NCI-H446 (cell line): Measurements from ENCODE around the gene ADAMTS2.
A peak's percentile ranks its signal among the peaks of the same experiment; 100 is the strongest.
"Not testable (repeated sequence)": the region's sequence is repeated elsewhere in the genome, so short reads cannot be mapped to it uniquely, and the experiment has no call there.

Source experiments
- DNase-seq, 2 experiments: peaks; one replicate each; lab custom pipeline; 2025; lab: John Stamatoyannopoulos, UW

The ADAMTS2 gene

GRCh38 chr5:179296150-179296821 lies 49.0 kb downstream of the ADAMTS2 start:
- no peak for DNase-seq

- DNase-seq = no peak
Observed at GRCh38 chr5:179295778-179296149, 49.5 kb downstream of the ADAMTS2 start.

- peak; percentile 63 to 69 for DNase-seq
Observed at GRCh38 chr5:179294891-179295777, 50.1 kb downstream of the ADAMTS2 start.

GRCh38 chr5:179294131-179294780 lies 51.0 kb downstream of the ADAMTS2 start:
- no peak for DNase-seq

GRCh38 chr5:179292681-179293635 lies 52.3 kb downstream of the ADAMTS2 start:
- no peak for DNase-seq

GRCh38 chr5:179292202-179292601 lies 53.1 kb downstream of the ADAMTS2 start:
- DNase-seq = no peak

- DNase-seq = no peak
Observed at GRCh38 chr5:179290681-179291540, 54.4 kb downstream of the ADAMTS2 start.

- DNase-seq = no peak
Observed at GRCh38 chr5:179289756-179290385, 55.4 kb downstream of the ADAMTS2 start.

GRCh38 chr5:179288809-179289185 lies 56.5 kb downstream of the ADAMTS2 start:
- DNase-seq = no peak

GRCh38 chr5:179288101-179288808 lies 57.0 kb downstream of the ADAMTS2 start:
- no peak for DNase-seq

- DNase-seq = no peak
Observed at GRCh38 chr5:179287631-179288030, 57.6 kb downstream of the ADAMTS2 start.

GRCh38 chr5:179287071-179287470 lies 58.2 kb downstream of the ADAMTS2 start:
- DNase-seq = no peak

GRCh38 chr5:179285776-179286162 lies 59.5 kb downstream of the ADAMTS2 start:
- not testable (repeated sequence) for DNase-seq

- DNase-seq = no peak
Observed at GRCh38 chr5:179284751-179285631, 60.3 kb downstream of the ADAMTS2 start.

GRCh38 chr5:179283908-179284307 lies 61.4 kb downstream of the ADAMTS2 start:
- DNase-seq = not testable (repeated sequence)

- no peak for DNase-seq
Observed at GRCh38 chr5:179281694-179282093, 63.6 kb downstream of the ADAMTS2 start.

- no peak for DNase-seq
Observed at GRCh38 chr5:179280095-179280490, 65.2 kb downstream of the ADAMTS2 start.

- no peak for DNase-seq
Observed at GRCh38 chr5:179279347-179280094, 65.7 kb downstream of the ADAMTS2 start.
